Measurements from ENCODE around the gene FMNL1. TPM values are rescaled to one million over a fixed set of nuclear protein-coding genes. Genes with fewer than 3 reads are reported as not detected.

Gene FMNL1
- total and polyA plus RNA-seq, 10 of the 15 experiments (the other 5 are each of a cell fraction or from before 2014, with no cell fraction given): 3.3 to 108 (median 19.5) TPM

DNA sequence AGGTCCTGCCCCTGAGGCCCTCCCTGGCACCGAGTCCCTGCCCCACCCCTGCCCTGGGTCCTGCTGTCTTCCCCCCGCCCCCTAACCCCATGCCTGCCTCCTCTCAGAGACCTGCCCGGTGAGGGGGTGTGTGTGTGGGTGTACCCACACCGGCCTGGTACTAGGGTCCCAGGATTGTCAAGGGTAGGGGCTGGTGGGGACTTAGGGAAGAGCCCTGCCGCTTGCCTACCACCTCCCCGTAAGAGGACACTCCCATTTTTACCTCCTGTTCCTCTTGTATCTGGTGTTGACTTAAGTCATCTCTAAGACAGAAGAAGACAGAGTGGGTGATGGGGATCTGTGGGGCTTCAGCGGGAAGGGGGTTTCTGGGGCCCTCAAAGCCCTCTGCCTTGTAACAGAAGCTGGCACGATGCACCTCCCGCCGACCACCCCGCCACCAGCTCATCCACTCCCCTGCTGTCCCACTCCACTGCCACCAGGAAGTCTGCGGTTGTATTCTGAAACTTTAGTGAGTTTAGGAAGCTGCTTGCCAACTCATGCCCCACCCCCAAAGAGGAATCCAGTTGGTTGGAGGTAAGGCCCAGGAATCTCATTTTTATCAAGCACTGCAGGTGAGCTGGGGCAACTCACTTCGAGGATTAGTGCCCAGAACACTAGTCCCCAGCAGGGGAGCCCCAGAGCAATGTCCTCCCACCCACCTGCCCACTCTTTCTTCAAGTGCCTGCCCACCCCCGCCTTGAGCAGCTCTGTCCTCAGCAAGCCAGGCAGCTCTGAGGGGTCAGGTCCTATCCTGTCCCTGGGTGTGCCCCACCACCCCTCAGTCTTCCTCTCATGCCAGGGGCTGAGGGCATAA lies 34.7 kb downstream of the FMNL1 start:
- no peak for DNase-seq (ENCODE audit: low read depth, low spot score)
- Histone ChIP-seq H3K27me3 (replicated peaks in 1 of 2; ENCODE audit: control insufficient read depth in 2 of 2, insufficient read depth in 2 of 2, low read length in 1 of 2) (no peaks in the 10 kb centered on the region), H3K9ac (ENCODE audit: control insufficient read depth, insufficient read depth, low read length) (no peak overlapping the region), H4K20me1 (ENCODE audit: control insufficient read depth, insufficient read depth) (no peaks in the 10 kb centered on the region), H2AFZ (ENCODE audit: control insufficient read depth, low read depth, low read length) (no peak overlapping the region), H3K79me2 (ENCODE audit: control insufficient read depth, insufficient read depth, low read length) (no peaks in the 10 kb centered on the region), H3K9me3 (replicated peaks; ENCODE audit: control insufficient read depth, insufficient read depth, low read length) (no peaks in the 10 kb centered on the region), H3K4me3 (no peak overlapping the region), H3K36me3 (ENCODE audit: control insufficient read depth in 2 of 2, insufficient read depth in 2 of 2, low read length in 1 of 2) (no peaks in the 10 kb centered on the region), H3K4me2 (ENCODE audit: control insufficient read depth, insufficient read depth) (no peak overlapping the region), H3K4me1 (ENCODE audit: control insufficient read depth, insufficient read depth, low read length) (peaks cover 5% of the 10 kb centered on the region; the same call in 1 of the 2 replicates), H3K27ac (ENCODE audit: control insufficient read depth, insufficient read depth) (no peak overlapping the region)
- peak; percentile 45 for ATAC-seq
- ChIA-PET POLR2A (interaction anchor here (0.5 kb wide), 1 partner anchor 1070 kb away, joined by 5 read pairs; no protein-coding TSS in a partner anchor), SMC1A (ENCODE audit: uncharacterized antibody, unreplicated experiment) (interaction anchor here (1.3 to 1.4 kb wide), 2 partner anchors 21 kb away, joined by 4 to 5 read pairs; no protein-coding TSS in a partner anchor), RAD21 (ENCODE audit: unreplicated experiment) (interaction anchor here (0.8 to 1.8 kb wide), 2 partner anchors 30 to 37 kb away, joined by 3 to 4 read pairs; no protein-coding TSS in a partner anchor), CTCF (interaction anchor here (1.1 to 1.7 kb wide), 5 partner anchors 10 to 121 kb away, joined by 3 to 5 read pairs (median 4); partner anchors contain the start of genes ACBD4 and FMNL1)
- BruUV-seq (replicated peaks): no TSS peak
- TF ChIP-seq, protein P1, sequence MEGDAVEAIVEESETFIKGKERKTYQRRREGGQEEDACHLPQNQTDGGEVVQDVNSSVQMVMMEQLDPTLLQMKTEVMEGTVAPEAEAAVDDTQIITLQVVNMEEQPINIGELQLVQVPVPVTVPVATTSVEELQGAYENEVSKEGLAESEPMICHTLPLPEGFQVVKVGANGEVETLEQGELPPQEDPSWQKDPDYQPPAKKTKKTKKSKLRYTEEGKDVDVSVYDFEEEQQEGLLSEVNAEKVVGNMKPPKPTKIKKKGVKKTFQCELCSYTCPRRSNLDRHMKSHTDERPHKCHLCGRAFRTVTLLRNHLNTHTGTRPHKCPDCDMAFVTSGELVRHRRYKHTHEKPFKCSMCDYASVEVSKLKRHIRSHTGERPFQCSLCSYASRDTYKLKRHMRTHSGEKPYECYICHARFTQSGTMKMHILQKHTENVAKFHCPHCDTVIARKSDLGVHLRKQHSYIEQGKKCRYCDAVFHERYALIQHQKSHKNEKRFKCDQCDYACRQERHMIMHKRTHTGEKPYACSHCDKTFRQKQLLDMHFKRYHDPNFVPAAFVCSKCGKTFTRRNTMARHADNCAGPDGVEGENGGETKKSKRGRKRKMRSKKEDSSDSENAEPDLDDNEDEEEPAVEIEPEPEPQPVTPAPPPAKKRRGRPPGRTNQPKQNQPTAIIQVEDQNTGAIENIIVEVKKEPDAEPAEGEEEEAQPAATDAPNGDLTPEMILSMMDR (IDR thresholded peaks at IDR 0.05 in 2 of 3, conservative IDR thresholded peaks at IDR 0.05 in 1 of 3; ENCODE audit: control insufficient read depth in 2 of 3, extremely low read depth in 1 of 3, insufficient read depth in 1 of 3, low read depth in 3 of 3, low read length in 3 of 3): peak in 1 of 3 experiments; percentile 19; a peak in 1 of 6 replicates
- TF ChIP-seq JUND (IDR thresholded peaks at IDR 0.05; ENCODE audit: low read depth, low read length): no peak
- 53% methylated on average over 14 of the region's 14 CpGs for WGBS (ENCODE audit: insufficient coverage, insufficient replicate concordance, low lambda C conversion rate, missing lambda C conversion rate)
- in situ Hi-C loops (cut with MboI) (loop anchor here (25.0 kb wide), 1 partner anchor 356 kb away; no protein-coding TSS in a partner anchor), intact Hi-C loops (cut with micrococcal nuclease; ENCODE audit: unreplicated experiment) (no loop called here)
- FAIRE-seq: no peak
